ENCODE measurements around the gene PARN. TPM values are rescaled to one million over a fixed set of nuclear protein-coding genes. Genes with fewer than 3 reads are reported as not detected.

The PARN gene
- polyA plus RNA-seq, 1 donor from 2014 or later, result 22.3 TPM

DNA sequence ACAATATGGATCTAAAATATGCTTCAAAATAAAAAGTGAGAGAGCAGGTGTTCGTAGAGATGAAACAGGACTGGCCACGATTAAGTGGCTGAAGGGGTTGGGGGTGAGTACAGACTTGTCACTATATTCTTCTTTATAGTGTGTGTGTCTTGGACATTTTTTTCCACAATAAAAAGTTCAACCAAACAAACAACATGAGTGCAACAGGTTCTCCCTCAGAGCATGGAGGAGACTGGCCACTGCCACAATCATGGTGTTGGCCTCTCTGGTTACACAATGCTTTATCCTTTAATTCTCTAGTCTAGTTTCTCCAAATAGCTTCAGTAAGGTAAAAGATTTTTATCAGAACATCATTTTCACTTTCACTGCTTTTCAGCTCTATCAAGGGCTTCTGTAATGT lies 109.3 kb downstream of the PARN start:
- H4K20me1 ChIP-seq (ENCODE audit: insufficient read depth), result no peaks in the 10 kb centered on the region
- H3K9me3 ChIP-seq (ENCODE audit: low read length), result no peaks in the 10 kb centered on the region
- H3F3A ChIP-seq (ENCODE audit: insufficient read depth, low read length, poor library complexity, severe bottlenecking), result no peaks in the 10 kb centered on the region
- H3K4me3 ChIP-seq (ENCODE audit: low read length), result no peak overlapping the region
- H3K4me2 ChIP-seq (ENCODE audit: low read length), result no peak overlapping the region
- no peak overlapping the region for H3K9ac ChIP-seq (ENCODE audit: low read length)
- no peaks in the 10 kb centered on the region for H3K79me2 ChIP-seq (replicated peaks; ENCODE audit: insufficient read depth, low read length)
- TF ChIP-seq REST (IDR thresholded peaks at IDR 0.05; ENCODE audit: borderline replicate concordance) (no peak), SMC3 (conservative IDR thresholded peaks at IDR 0.05; ENCODE audit: poor library complexity) (no peak), EZH2 (IDR thresholded peaks at IDR 0.05; ENCODE audit: borderline replicate concordance, insufficient read depth, low read length, poor library complexity, severe bottlenecking) (no peak), POLR2AphosphoS5 (IDR thresholded peaks at IDR 0.05) (no peak), MXI1 (conservative IDR thresholded peaks at IDR 0.05; ENCODE audit: poor library complexity, severe bottlenecking) (no peak), TAF1 (IDR thresholded peaks at IDR 0.05; ENCODE audit: low read depth) (no peak), RAD21 (conservative IDR thresholded peaks at IDR 0.05) (no peak), EP300 (conservative IDR thresholded peaks at IDR 0.05; ENCODE audit: poor library complexity, severe bottlenecking) (no peak)
- TF ChIP-seq, protein P1, sequence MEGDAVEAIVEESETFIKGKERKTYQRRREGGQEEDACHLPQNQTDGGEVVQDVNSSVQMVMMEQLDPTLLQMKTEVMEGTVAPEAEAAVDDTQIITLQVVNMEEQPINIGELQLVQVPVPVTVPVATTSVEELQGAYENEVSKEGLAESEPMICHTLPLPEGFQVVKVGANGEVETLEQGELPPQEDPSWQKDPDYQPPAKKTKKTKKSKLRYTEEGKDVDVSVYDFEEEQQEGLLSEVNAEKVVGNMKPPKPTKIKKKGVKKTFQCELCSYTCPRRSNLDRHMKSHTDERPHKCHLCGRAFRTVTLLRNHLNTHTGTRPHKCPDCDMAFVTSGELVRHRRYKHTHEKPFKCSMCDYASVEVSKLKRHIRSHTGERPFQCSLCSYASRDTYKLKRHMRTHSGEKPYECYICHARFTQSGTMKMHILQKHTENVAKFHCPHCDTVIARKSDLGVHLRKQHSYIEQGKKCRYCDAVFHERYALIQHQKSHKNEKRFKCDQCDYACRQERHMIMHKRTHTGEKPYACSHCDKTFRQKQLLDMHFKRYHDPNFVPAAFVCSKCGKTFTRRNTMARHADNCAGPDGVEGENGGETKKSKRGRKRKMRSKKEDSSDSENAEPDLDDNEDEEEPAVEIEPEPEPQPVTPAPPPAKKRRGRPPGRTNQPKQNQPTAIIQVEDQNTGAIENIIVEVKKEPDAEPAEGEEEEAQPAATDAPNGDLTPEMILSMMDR (IDR thresholded peaks at IDR 0.05; ENCODE audit: poor library complexity, severe bottlenecking), result no peak
- no peak overlapping the region for H2AFZ ChIP-seq (ENCODE audit: low read depth, low read length)
- no peaks in the 10 kb centered on the region for H3K9me2 ChIP-seq (ENCODE audit: insufficient read depth, low read length)
- no peaks in the 10 kb centered on the region for H3K36me3 ChIP-seq (ENCODE audit: insufficient read depth, low read length)
- H3K27ac ChIP-seq (ENCODE audit: low read length), result no peak overlapping the region
- H3K27me3 ChIP-seq (ENCODE audit: insufficient read depth, low read depth, low read length), result no peaks in the 10 kb centered on the region

- no peaks in the 10 kb centered on the region for H3F3A ChIP-seq (ENCODE audit: insufficient read depth, low read length, poor library complexity, severe bottlenecking)
- no peaks in the 10 kb centered on the region for H3K36me3 ChIP-seq (ENCODE audit: insufficient read depth, low read length)
- H3K4me3 ChIP-seq (ENCODE audit: low read length), result no peak overlapping the region
- H4K20me1 ChIP-seq (ENCODE audit: insufficient read depth), result no peaks in the 10 kb centered on the region
- H2AFZ ChIP-seq (ENCODE audit: low read depth, low read length), result no peak overlapping the region
- no peak overlapping the region for H3K9ac ChIP-seq (ENCODE audit: low read length)
- no peak overlapping the region for H3K4me2 ChIP-seq (ENCODE audit: low read length)
- H3K9me2 ChIP-seq (ENCODE audit: insufficient read depth, low read length), result no peaks in the 10 kb centered on the region
- H3K27me3 ChIP-seq (ENCODE audit: insufficient read depth, low read depth, low read length), result no peaks in the 10 kb centered on the region
- TF ChIP-seq REST (IDR thresholded peaks at IDR 0.05; ENCODE audit: borderline replicate concordance) (no peak), POLR2AphosphoS5 (IDR thresholded peaks at IDR 0.05) (no peak), MXI1 (conservative IDR thresholded peaks at IDR 0.05; ENCODE audit: poor library complexity, severe bottlenecking) (no peak), RAD21 (conservative IDR thresholded peaks at IDR 0.05) (no peak), TAF1 (IDR thresholded peaks at IDR 0.05; ENCODE audit: low read depth) (no peak), SMC3 (conservative IDR thresholded peaks at IDR 0.05; ENCODE audit: poor library complexity) (no peak), EP300 (conservative IDR thresholded peaks at IDR 0.05; ENCODE audit: poor library complexity, severe bottlenecking) (no peak), EZH2 (IDR thresholded peaks at IDR 0.05; ENCODE audit: borderline replicate concordance, insufficient read depth, low read length, poor library complexity, severe bottlenecking) (no peak)
- TF ChIP-seq, protein P1 (IDR thresholded peaks at IDR 0.05; ENCODE audit: poor library complexity, severe bottlenecking), result no peak
- H3K27ac ChIP-seq (ENCODE audit: low read length), result no peak overlapping the region
- no peaks in the 10 kb centered on the region for H3K79me2 ChIP-seq (replicated peaks; ENCODE audit: insufficient read depth, low read length)
- H3K9me3 ChIP-seq (ENCODE audit: low read length), result no peaks in the 10 kb centered on the region
Measured at GRCh38 chr16:14514967-14515366, 115.1 kb downstream of the PARN start.

Measured in neural cell (in vitro differentiated cells).